HEK293 (cell line): ENCODE results near the gene NCAPD3.

Experiments
- ZBTB8A ChIP-seq: fragments of 450-650 bp; formaldehyde crosslinking; IDR thresholded peaks from 2 replicates; pipeline ENCODE4 v1.5.1; 2016; ENCODE audit warnings: missing biosample characterization, missing genetic modification characterization
- ZNF416 ChIP-seq: fragments of 450-650 bp; formaldehyde crosslinking; IDR thresholded peaks from 2 replicates; pipeline ENCODE4 v1.5.1; 2016; ENCODE audit warnings: missing biosample characterization, missing genetic modification characterization
- ZNF449 ChIP-seq: fragments of 450-650 bp; formaldehyde crosslinking; IDR thresholded peaks from 2 replicates; pipeline ENCODE4 v1.5.1; 2017; ENCODE audit warnings: missing biosample characterization, mild to moderate bottlenecking, missing genetic modification characterization, moderate library complexity
- ZNF510 ChIP-seq: fragments of 450-650 bp; formaldehyde crosslinking; IDR thresholded peaks from 2 replicates; pipeline ENCODE4 v1.5.1; 2018; ENCODE audit warnings: mild to moderate bottlenecking, missing genetic modification characterization, missing biosample characterization; ENCODE audit not compliant: insufficient replicate concordance
- ZNF76 ChIP-seq: fragments of 450-650 bp; formaldehyde crosslinking; IDR thresholded peaks from 2 replicates; pipeline ENCODE4; 2016; ENCODE audit warnings: low read depth, missing biosample characterization, missing genetic modification characterization, borderline replicate concordance
- TF ChIP-seq, protein P1 (sequence below): fragments of 450-650 bp; formaldehyde crosslinking; IDR thresholded peaks from 2 replicates; pipeline ENCODE4 v1.5.1; 2016; ENCODE audit warnings: missing biosample characterization, missing genetic modification characterization

GRCh38 chr11:134266841-134267251 lies 43.1 kb upstream of the NCAPD3 start:
- TF ChIP-seq ZNF449 (tag by site-specific recombination) (no peak), ZNF416 (tag by site-specific recombination) (no peak), ZBTB8A (tag by site-specific recombination) (no peak), ZNF510 (tag by site-specific recombination) (no peak), ZNF76 (tag by site-specific recombination) (no peak)
- TF ChIP-seq, protein P1, sequence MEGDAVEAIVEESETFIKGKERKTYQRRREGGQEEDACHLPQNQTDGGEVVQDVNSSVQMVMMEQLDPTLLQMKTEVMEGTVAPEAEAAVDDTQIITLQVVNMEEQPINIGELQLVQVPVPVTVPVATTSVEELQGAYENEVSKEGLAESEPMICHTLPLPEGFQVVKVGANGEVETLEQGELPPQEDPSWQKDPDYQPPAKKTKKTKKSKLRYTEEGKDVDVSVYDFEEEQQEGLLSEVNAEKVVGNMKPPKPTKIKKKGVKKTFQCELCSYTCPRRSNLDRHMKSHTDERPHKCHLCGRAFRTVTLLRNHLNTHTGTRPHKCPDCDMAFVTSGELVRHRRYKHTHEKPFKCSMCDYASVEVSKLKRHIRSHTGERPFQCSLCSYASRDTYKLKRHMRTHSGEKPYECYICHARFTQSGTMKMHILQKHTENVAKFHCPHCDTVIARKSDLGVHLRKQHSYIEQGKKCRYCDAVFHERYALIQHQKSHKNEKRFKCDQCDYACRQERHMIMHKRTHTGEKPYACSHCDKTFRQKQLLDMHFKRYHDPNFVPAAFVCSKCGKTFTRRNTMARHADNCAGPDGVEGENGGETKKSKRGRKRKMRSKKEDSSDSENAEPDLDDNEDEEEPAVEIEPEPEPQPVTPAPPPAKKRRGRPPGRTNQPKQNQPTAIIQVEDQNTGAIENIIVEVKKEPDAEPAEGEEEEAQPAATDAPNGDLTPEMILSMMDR (tag by site-specific recombination), result no peak
